ENCODE measurements around the gene RAB4B. TPM values are rescaled to one million over a fixed set of nuclear protein-coding genes. Genes with fewer than 3 reads are reported as not detected.
A peak's percentile ranks its signal among the peaks of the same experiment; 100 is the strongest.
"Not testable (repeated sequence)": the region's sequence is repeated elsewhere in the genome, so short reads cannot be mapped to it uniquely, and the experiment has no call there.

RAB4B gene
- total RNA-seq, 1 experiment from 2014 or later: 29.7 TPM

DNA sequence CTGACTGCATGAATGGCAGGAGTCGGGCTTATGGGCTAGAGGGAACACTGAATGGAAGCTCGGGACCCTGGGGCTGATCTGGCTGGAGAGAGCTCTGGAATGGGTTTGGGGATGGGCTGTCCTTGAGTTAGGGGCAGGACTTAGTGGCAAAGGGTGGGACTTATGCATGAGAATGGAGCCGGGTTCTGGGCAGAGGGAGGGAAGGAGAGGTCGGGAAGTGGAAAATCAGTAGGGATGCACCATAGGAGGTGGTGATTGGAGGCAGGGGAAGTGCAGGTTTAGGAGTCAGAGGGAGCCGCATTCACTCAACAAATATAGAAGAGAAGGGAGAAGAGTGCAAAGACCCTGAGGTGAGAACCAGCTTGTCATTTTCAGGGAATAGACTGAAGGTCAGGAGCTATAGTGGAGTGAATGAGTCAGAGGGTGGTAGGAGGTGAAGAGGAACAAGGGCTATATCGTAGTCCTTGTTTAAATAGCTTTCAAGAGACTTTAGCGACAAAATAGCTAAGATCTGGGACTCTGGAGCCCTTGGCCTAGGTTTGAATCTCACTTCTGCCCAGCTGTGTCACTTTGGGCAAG lies 748 bp downstream of the RAB4B start (continued):
- TF ChIP-seq, protein P1, sequence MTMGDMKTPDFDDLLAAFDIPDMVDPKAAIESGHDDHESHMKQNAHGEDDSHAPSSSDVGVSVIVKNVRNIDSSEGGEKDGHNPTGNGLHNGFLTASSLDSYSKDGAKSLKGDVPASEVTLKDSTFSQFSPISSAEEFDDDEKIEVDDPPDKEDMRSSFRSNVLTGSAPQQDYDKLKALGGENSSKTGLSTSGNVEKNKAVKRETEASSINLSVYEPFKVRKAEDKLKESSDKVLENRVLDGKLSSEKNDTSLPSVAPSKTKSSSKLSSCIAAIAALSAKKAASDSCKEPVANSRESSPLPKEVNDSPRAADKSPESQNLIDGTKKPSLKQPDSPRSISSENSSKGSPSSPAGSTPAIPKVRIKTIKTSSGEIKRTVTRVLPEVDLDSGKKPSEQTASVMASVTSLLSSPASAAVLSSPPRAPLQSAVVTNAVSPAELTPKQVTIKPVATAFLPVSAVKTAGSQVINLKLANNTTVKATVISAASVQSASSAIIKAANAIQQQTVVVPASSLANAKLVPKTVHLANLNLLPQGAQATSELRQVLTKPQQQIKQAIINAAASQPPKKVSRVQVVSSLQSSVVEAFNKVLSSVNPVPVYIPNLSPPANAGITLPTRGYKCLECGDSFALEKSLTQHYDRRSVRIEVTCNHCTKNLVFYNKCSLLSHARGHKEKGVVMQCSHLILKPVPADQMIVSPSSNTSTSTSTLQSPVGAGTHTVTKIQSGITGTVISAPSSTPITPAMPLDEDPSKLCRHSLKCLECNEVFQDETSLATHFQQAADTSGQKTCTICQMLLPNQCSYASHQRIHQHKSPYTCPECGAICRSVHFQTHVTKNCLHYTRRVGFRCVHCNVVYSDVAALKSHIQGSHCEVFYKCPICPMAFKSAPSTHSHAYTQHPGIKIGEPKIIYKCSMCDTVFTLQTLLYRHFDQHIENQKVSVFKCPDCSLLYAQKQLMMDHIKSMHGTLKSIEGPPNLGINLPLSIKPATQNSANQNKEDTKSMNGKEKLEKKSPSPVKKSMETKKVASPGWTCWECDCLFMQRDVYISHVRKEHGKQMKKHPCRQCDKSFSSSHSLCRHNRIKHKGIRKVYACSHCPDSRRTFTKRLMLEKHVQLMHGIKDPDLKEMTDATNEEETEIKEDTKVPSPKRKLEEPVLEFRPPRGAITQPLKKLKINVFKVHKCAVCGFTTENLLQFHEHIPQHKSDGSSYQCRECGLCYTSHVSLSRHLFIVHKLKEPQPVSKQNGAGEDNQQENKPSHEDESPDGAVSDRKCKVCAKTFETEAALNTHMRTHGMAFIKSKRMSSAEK (CRISPR knock-in tag; IDR thresholded peaks at IDR 0.05; ENCODE audit: borderline replicate concordance): no peak
- TF ChIP-seq GRHL2 (CRISPR knock-in tag; IDR thresholded peaks at IDR 0.05; ENCODE audit: insufficient replicate concordance, severe bottlenecking): no peak

DNA sequence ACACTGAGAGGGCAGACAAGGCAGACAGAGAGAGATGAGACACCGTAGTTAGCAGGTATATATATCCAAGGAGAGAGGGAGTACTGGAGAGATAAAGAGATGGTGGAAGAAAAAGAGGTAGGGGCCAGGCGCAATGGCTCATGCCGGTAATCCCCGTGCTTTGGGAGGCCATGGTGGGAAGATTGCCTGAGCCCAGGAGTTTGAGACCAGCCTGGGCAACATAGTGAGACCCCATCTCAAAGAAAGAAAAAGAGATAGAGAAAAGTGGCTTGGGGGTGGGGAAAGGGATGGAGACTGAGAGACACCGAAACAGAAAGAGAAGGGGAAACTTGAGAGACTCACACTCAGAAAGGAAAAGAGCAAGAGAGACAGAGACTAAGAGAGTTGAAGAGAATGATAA lies 2.5 kb downstream of the RAB4B start:
- Mint-ChIP-seq H3K27ac (peak overlapping the region; percentile 87), H3K4me1 (peaks cover 22% of the 10 kb centered on the region), H3K27me3 (ENCODE audit: low read depth) (no peaks in the 10 kb centered on the region), H3K36me3 (0 out of 2 replicates have a peak, but pooled peaks cover 3% of the 10 kb centered on the region), H3K4me3 (no peak overlapping the region), H3K9me3 (no peaks in the 10 kb centered on the region)
- ATAC-seq (no peak), DNase-seq (ENCODE audit: low spot score) (no peak)
- no peak for TF ChIP-seq MXD4 (CRISPR knock-in tag; IDR thresholded peaks at IDR 0.05; ENCODE audit: borderline replicate concordance)
- TF ChIP-seq ZNF121 (CRISPR knock-in tag; IDR thresholded peaks at IDR 0.05): peak; percentile 74
- POLR2A ChIA-PET: no interaction called here
- CTCF ChIA-PET: interaction anchor here (4.1 kb wide), 1 partner anchor 18 kb away, joined by 76 read pairs; the partner anchor contains the start of gene EGLN2

DNA sequence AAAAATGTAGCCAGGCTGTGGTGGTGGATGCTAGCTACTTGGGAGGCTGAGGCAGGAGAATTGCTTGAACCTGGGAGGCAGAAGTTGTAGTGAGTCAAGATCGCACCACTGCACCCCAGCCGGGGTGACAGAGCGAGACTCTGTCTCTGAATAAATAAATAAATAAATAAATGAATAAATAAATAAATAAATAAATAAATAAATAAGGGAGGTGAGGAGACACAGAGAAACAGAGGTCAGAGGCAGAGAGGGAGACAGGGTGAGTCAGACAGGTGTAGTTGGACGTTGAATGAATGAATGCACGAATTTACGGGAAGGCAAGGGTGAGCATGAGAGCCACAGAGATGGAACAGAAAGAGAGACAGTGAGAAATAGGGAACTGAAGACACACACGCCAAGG lies 3.1 kb downstream of the RAB4B start:
- no peak overlapping the region for H3K4me3 Mint-ChIP-seq
- H3K27me3 Mint-ChIP-seq (ENCODE audit: low read depth): no peaks in the 10 kb centered on the region
- ChIA-PET POLR2A (interaction anchor here (0.7 kb wide), 1 partner anchor 543 kb away, joined by 3 read pairs; no protein-coding TSS in a partner anchor), CTCF (interaction anchor here (0.7 to 4.1 kb wide), 3 partner anchors 17 to 995 kb away, joined by 3 to 76 read pairs (median 4); partner anchors contain the start of gene EGLN2)
- DNase-seq (ENCODE audit: low spot score) (no peak), ATAC-seq (no peak)
- H3K4me1 Mint-ChIP-seq: peaks cover 20% of the 10 kb centered on the region
- 0 out of 2 replicates have a peak, but pooled peaks cover 3% of the 10 kb centered on the region for H3K36me3 Mint-ChIP-seq
- no peaks in the 10 kb centered on the region for H3K9me3 Mint-ChIP-seq
- H3K27ac Mint-ChIP-seq: peak overlapping the region; percentile 60
- peak; percentile 39; the same call in 1 of the 2 replicates for TF ChIP-seq HMGA2 (CRISPR knock-in tag; IDR thresholded peaks at IDR 0.05)
- TF ChIP-seq, protein P2, sequence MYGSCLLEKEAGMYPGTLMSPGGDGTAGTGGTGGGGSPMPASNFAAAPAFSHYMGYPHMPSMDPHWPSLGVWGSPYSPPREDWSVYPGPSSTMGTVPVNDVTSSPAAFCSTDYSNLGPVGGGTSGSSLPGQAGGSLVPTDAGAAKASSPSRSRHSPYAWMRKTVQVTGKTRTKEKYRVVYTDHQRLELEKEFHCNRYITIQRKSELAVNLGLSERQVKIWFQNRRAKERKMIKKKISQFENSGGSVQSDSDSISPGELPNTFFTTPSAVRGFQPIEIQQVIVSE (CRISPR knock-in tag; IDR thresholded peaks at IDR 0.05; ENCODE audit: borderline replicate concordance): no peak

DNA sequence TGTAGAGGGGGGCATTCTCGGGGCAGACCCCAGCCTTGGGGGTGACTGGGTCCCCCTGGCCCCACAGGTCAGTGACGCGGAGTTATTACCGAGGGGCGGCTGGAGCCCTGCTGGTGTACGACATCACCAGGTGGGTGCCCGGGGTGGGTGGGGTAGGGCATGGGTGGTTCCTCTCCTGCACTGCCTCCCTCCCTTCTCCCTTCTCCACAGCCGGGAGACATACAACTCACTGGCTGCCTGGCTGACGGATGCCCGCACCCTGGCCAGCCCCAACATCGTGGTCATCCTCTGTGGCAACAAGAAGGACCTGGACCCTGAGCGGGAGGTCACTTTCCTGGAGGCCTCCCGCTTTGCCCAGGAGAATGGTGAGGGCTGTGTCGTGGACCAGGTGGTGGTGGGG lies 5.7 kb downstream of the RAB4B start:
- Mint-ChIP-seq H3K4me3 (no peak overlapping the region), H3K27ac (no peak overlapping the region), H3K9me3 (no peaks in the 10 kb centered on the region), H3K36me3 (0 out of 2 replicates have a peak, but pooled peaks cover 3% of the 10 kb centered on the region), H3K27me3 (ENCODE audit: low read depth) (no peaks in the 10 kb centered on the region), H3K4me1 (peaks cover 17% of the 10 kb centered on the region)
- ATAC-seq (no peak), DNase-seq (ENCODE audit: low spot score) (no peak)
- ChIA-PET CTCF (no interaction called here), POLR2A (no interaction called here)
- no peak for TF ChIP-seq RORB (CRISPR knock-in tag; IDR thresholded peaks at IDR 0.05)
- no peak for TF ChIP-seq CBFB (CRISPR knock-in tag; IDR thresholded peaks at IDR 0.05; ENCODE audit: low read depth)
- TF ChIP-seq GABPB1 (CRISPR knock-in tag; IDR thresholded peaks at IDR 0.05): no peak
- no peak for TF ChIP-seq ZNF232 (CRISPR knock-in tag; IDR thresholded peaks at IDR 0.05)
- TF ChIP-seq OVOL2 (CRISPR knock-in tag; IDR thresholded peaks at IDR 0.05; ENCODE audit: borderline replicate concordance): no peak
- no peak for TF ChIP-seq RELA (CRISPR knock-in tag; IDR thresholded peaks at IDR 0.05; ENCODE audit: borderline replicate concordance)

DNA sequence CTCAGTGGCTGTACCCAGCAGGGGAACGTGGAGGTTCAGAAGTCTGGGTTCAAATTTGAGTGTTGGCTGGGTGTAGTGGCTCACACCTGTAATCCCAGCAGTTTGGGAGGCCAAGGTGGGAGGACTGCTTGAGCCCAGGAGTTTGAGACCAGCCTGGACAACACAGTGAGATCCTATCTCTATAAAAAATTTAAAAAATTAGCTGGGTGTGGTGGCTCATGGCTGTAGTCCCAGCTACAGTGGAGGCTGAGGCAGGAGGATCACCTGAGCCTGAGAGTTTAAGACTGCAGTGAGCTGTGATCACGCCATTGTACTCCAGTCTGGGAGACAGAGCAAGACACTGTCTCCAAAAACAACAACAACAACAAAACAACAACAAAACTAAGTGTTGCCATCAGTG lies 6.1 kb downstream of the RAB4B start:
- H3K36me3 Mint-ChIP-seq; H3K4me3 Mint-ChIP-seq; H3K27me3 Mint-ChIP-seq (ENCODE audit: low read depth); DNase-seq (ENCODE audit: low spot score); POLR2A ChIA-PET; ATAC-seq; H3K9me3 Mint-ChIP-seq; H3K27ac Mint-ChIP-seq; CTCF ChIA-PET: not testable (repeated sequence)
- H3K4me1 Mint-ChIP-seq: peaks cover 13% of the 10 kb centered on the region
